ENCODE measurements around the gene LRRFIP1.

The LRRFIP1 gene

GRCh38 chr2:237623428-237624403 lies 3.7 kb upstream of the LRRFIP1 start:
- DNase-seq = no peak

- DNase-seq = no peak
Measured at GRCh38 chr2:237624565-237624964, 2.8 kb upstream of the LRRFIP1 start.

GRCh38 chr2:237625216-237625705 lies 2.1 kb upstream of the LRRFIP1 start:
- DNase-seq = no peak

- no peak for DNase-seq
Measured at GRCh38 chr2:237625777-237626176, 1.6 kb upstream of the LRRFIP1 start.

- no peak for DNase-seq
Measured at GRCh38 chr2:237626813-237627440, 460 bp upstream of the LRRFIP1 start.

GRCh38 chr2:237628247-237629187 lies 1.1 kb downstream of the LRRFIP1 start:
- DNase-seq = no peak

- DNase-seq = no peak
Measured at GRCh38 chr2:237629188-237629534, 1.8 kb downstream of the LRRFIP1 start.

GRCh38 chr2:237629739-237630138 lies 2.4 kb downstream of the LRRFIP1 start:
- DNase-seq = no peak

GRCh38 chr2:237630216-237631000 lies 3.0 kb downstream of the LRRFIP1 start:
- no peak for DNase-seq

GRCh38 chr2:237631007-237631785 lies 3.8 kb downstream of the LRRFIP1 start:
- DNase-seq = no peak

GRCh38 chr2:237631801-237632585 lies 4.6 kb downstream of the LRRFIP1 start:
- DNase-seq = no peak

GRCh38 chr2:237633061-237633561 lies 5.7 kb downstream of the LRRFIP1 start:
- no peak for DNase-seq

- DNase-seq = no peak
Measured at GRCh38 chr2:237636578-237636977, 9.2 kb downstream of the LRRFIP1 start.

GRCh38 chr2:237637429-237638135 lies 10.2 kb downstream of the LRRFIP1 start:
- no peak for DNase-seq

GRCh38 chr2:237638176-237638575 lies 10.8 kb downstream of the LRRFIP1 start:
- no peak for DNase-seq

- no peak for DNase-seq
Measured at GRCh38 chr2:237639052-237639835, 11.9 kb downstream of the LRRFIP1 start.

- no peak for DNase-seq
Measured at GRCh38 chr2:237639836-237640220, 12.4 kb downstream of the LRRFIP1 start.

GRCh38 chr2:237640493-237640998 lies 13.2 kb downstream of the LRRFIP1 start:
- no peak for DNase-seq

Data from NCI-H1930 (cell line).